HEK293 (cell line): ENCODE data around the gene COP1.

Source experiments
- CTCF ChIA-PET: fragments of 350-600 bp; formaldehyde crosslinking; extraction: SDS; loops from one replicate; lab custom pipeline; 2021; ENCODE audit warnings: antibody characterized with exemption; lab: Yijun Ruan, JAX
- POLR2A ChIA-PET: fragments of 300-600 bp; formaldehyde crosslinking; extraction: SDS; loops from one replicate; lab custom pipeline; 2020; ENCODE audit warnings: antibody characterized with exemption, inconsistent platforms; lab: Yijun Ruan, JAX
- H3K27ac ChIP-seq: fragments of 200-500 bp; sonication (Bioruptor generic); 2 replicates; pipeline ENCODE4 v1.5.1; 2014; ENCODE audit warnings: low read depth, low read length, control low read depth, inconsistent platforms; ENCODE audit errors: extremely low read depth
- H3K36me3 ChIP-seq, 2 experiments: fragments of 200-500 bp in 1 of 2; sonication (Bioruptor generic) in 1 of 2; 1 replicate in 1 of 2; 2 replicates in 1 of 2; pipeline ENCODE4 v1.5.1; 2014 to 2017; ENCODE audit warnings: inconsistent platforms in 2 of 2, low read length in 2 of 2; ENCODE audit not compliant: control insufficient read depth in 2 of 2, insufficient read depth in 1 of 2
- H3K4me1 ChIP-seq: fragments of 200-500 bp; sonication (Bioruptor generic); 2 replicates; pipeline ENCODE4 v1.5.1; 2014; ENCODE audit warnings: mild to moderate bottlenecking, low read length, inconsistent platforms; ENCODE audit not compliant: control insufficient read depth, insufficient read depth
- H3K4me3 ChIP-seq: 2 replicates; pipeline ENCODE4 v1.5.1; 2011; ENCODE audit warnings: low read depth, mild to moderate bottlenecking, control low read depth, low read length, moderate library complexity
- H3K9me3 ChIP-seq: fragments of 200-500 bp; sonication (Bioruptor generic); 2 replicates; pipeline ENCODE4 v1.5.1; 2014; ENCODE audit warnings: low read depth, low read length, inconsistent platforms; ENCODE audit not compliant: control insufficient read depth, insufficient read depth
- BCL11B ChIP-seq: fragments of 450-650 bp; formaldehyde crosslinking; IDR thresholded peaks from 2 replicates; pipeline ENCODE4 v1.5.1; 2016; ENCODE audit warnings: low read depth, missing biosample characterization, missing genetic modification characterization
- GFI1B ChIP-seq: fragments of 450-650 bp; formaldehyde crosslinking; IDR thresholded peaks from 2 replicates; pipeline ENCODE4 v1.5.1; 2016; ENCODE audit warnings: missing biosample characterization, missing genetic modification characterization
- KLF7 ChIP-seq: fragments of 450-650 bp; formaldehyde crosslinking; IDR thresholded peaks from 2 replicates; pipeline ENCODE4 v1.5.1; 2016; ENCODE audit warnings: missing biosample characterization, missing genetic modification characterization, borderline replicate concordance
- MEIS1 ChIP-seq: sonication (generic); formaldehyde crosslinking; IDR thresholded peaks from 2 replicates; pipeline ENCODE4 v1.8.1; 2022; ENCODE audit warnings: missing genetic modification reagents, mild to moderate bottlenecking, borderline replicate concordance
- REST ChIP-seq: fragments of 450-650 bp; formaldehyde crosslinking; IDR thresholded peaks from 2 replicates; pipeline ENCODE4 v1.5.1; 2016; ENCODE audit warnings: missing biosample characterization, missing genetic modification characterization
- SETDB1 ChIP-seq: IDR thresholded peaks from one replicate; pipeline ENCODE4 v1.6.1; 2017; ENCODE audit warnings: mild to moderate bottlenecking, low read length, moderate library complexity, mixed read lengths; ENCODE audit not compliant: insufficient read length
- ZBTB1 ChIP-seq: fragments of 450-650 bp; formaldehyde crosslinking; IDR thresholded peaks from 2 replicates; pipeline ENCODE4 v1.5.1; 2016; ENCODE audit warnings: missing biosample characterization, missing genetic modification characterization
- ZBTB17 ChIP-seq: fragments of 450-650 bp; formaldehyde crosslinking; IDR thresholded peaks from 2 replicates; pipeline ENCODE4 v1.5.1; 2016; ENCODE audit warnings: missing biosample characterization, missing genetic modification characterization
- ZFP37 ChIP-seq: fragments of 450-650 bp; formaldehyde crosslinking; IDR thresholded peaks from 2 replicates; pipeline ENCODE4 v1.5.1; 2016; ENCODE audit warnings: missing biosample characterization, missing genetic modification characterization
- ZNF140 ChIP-seq: fragments of 450-650 bp; formaldehyde crosslinking; IDR thresholded peaks from 2 replicates; pipeline ENCODE4 v1.5.1; 2016; ENCODE audit warnings: missing biosample characterization, missing genetic modification characterization
- ZNF2 ChIP-seq: fragments of 450-650 bp; formaldehyde crosslinking; IDR thresholded peaks from 2 replicates; pipeline ENCODE4 v1.5.1; 2016; ENCODE audit warnings: missing biosample characterization, missing genetic modification characterization
- ZNF214 ChIP-seq: fragments of 450-650 bp; formaldehyde crosslinking; IDR thresholded peaks from 2 replicates; pipeline ENCODE4 v1.5.1; 2017; ENCODE audit warnings: missing biosample characterization, mild to moderate bottlenecking, missing genetic modification characterization, borderline replicate concordance
- ZNF274 ChIP-seq, 2 experiments: fragments of 200-500 bp in 1 of 2; fragments of 450-650 bp in 1 of 2; sonication (Bioruptor generic) in 1 of 2; formaldehyde crosslinking in 1 of 2; IDR thresholded peaks; 2 replicates each; pipeline versions ENCODE4 v1.5.1 to v1.6.1; 2014 to 2016; ENCODE audit warnings: borderline replicate concordance in 1 of 2, inconsistent platforms in 1 of 2, low read length in 1 of 2, missing biosample characterization in 1 of 2, missing genetic modification characterization in 1 of 2
- ZNF280C ChIP-seq: fragments of 450-650 bp; formaldehyde crosslinking; IDR thresholded peaks from 2 replicates; pipeline ENCODE4 v1.5.1; 2016; ENCODE audit warnings: missing biosample characterization, missing genetic modification characterization
- ZNF449 ChIP-seq: fragments of 450-650 bp; formaldehyde crosslinking; IDR thresholded peaks from 2 replicates; pipeline ENCODE4 v1.5.1; 2017; ENCODE audit warnings: missing biosample characterization, mild to moderate bottlenecking, missing genetic modification characterization, moderate library complexity
- ZNF48 ChIP-seq: fragments of 450-650 bp; formaldehyde crosslinking; IDR thresholded peaks from 2 replicates; pipeline ENCODE4 v1.5.1; 2016; ENCODE audit warnings: missing biosample characterization, missing genetic modification characterization
- ZNF501 ChIP-seq: fragments of 450-650 bp; formaldehyde crosslinking; IDR thresholded peaks from 2 replicates; pipeline ENCODE4 v1.5.1; 2016; ENCODE audit warnings: missing biosample characterization, missing genetic modification characterization
- ZNF558 ChIP-seq: fragments of 450-650 bp; formaldehyde crosslinking; IDR thresholded peaks from 2 replicates; pipeline ENCODE4 v1.5.1; 2016; ENCODE audit warnings: missing biosample characterization, missing genetic modification characterization
- ZNF629 ChIP-seq: fragments of 450-650 bp; formaldehyde crosslinking; IDR thresholded peaks from 2 replicates; pipeline ENCODE4 v1.5.1; 2017; ENCODE audit warnings: missing biosample characterization, missing genetic modification characterization

Gene COP1

GRCh38 chr1:176101951-176102642 is 105.0 kb downstream of the COP1 start:
- no peak for TF ChIP-seq ZNF48 (tag by site-specific recombination)
- TF ChIP-seq REST (tag by site-specific recombination): peak; percentile 87
- TF ChIP-seq ZNF274 (IDR thresholded peaks at IDR 0.05; ENCODE audit: low read length): no peak
- no peak for TF ChIP-seq ZNF274 (tag by site-specific recombination; IDR thresholded peaks at IDR 0.05; ENCODE audit: borderline replicate concordance)
- no peak for TF ChIP-seq ZBTB17 (tag by site-specific recombination)
- H3K9me3 ChIP-seq: no peaks in the 10 kb centered on the region
- H3K4me1 ChIP-seq: no peaks in the 10 kb centered on the region
- H3K27ac ChIP-seq: no peak overlapping the region
- POLR2A ChIA-PET: no interaction called here
- no peak overlapping the region for H3K4me3 ChIP-seq
- CTCF ChIA-PET: no interaction called here
- peaks cover 3 to 12% of the 10 kb centered on the region in 2 experiments; a peak in 2 of 3 replicates for H3K36me3 ChIP-seq

GRCh38 chr1:176098560-176098959 is 108.5 kb downstream of the COP1 start:
- ChIA-PET CTCF (no interaction called here), POLR2A (no interaction called here)
- H3K4me3 ChIP-seq: no peak overlapping the region
- TF ChIP-seq SETDB1 (peak; percentile 84), ZNF629 (tag by site-specific recombination) (no peak)
- no peaks in the 10 kb centered on the region for H3K4me1 ChIP-seq
- peaks cover 3 to 8% of the 10 kb centered on the region in 2 experiments for H3K36me3 ChIP-seq
- no peak overlapping the region for H3K27ac ChIP-seq
- H3K9me3 ChIP-seq: no peaks in the 10 kb centered on the region

GRCh38 chr1:176096015-176096414 is 111.1 kb downstream of the COP1 start:
- POLR2A ChIA-PET: no interaction called here
- Histone ChIP-seq H3K4me3 (no peak overlapping the region), H3K4me1 (no peaks in the 10 kb centered on the region), H3K27ac (no peak overlapping the region), H3K36me3 (peaks cover 3 to 8% of the 10 kb centered on the region in 2 experiments), H3K9me3 (no peaks in the 10 kb centered on the region)
- CTCF ChIA-PET: no interaction called here
- TF ChIP-seq KLF7 (tag by site-specific recombination) (no peak), ZNF449 (tag by site-specific recombination) (no peak), ZFP37 (tag by site-specific recombination) (no peak), MEIS1 (CRISPR knock-in tag) (no peak), BCL11B (tag by site-specific recombination) (no peak), REST (tag by site-specific recombination) (no peak), ZNF2 (tag by site-specific recombination) (no peak), ZNF280C (tag by site-specific recombination) (no peak), ZNF558 (tag by site-specific recombination) (no peak), ZBTB1 (tag by site-specific recombination) (no peak), ZNF140 (tag by site-specific recombination) (no peak), ZNF214 (no peak), ZNF501 (tag by site-specific recombination) (no peak), GFI1B (tag by site-specific recombination) (no peak)
